ENCODE results near the gene BCL2L11.
"Not testable (repeated sequence)": the region's sequence is repeated elsewhere in the genome, so short reads cannot be mapped to it uniquely, and the experiment has no call there.

Gene BCL2L11

GRCh38 chr2:111120253-111121027 lies at the start of gene BCL2L11:
Gene BCL2L11 (plus strand): TSS chr2:111120914. CDS start chr2:111123746, 2,832 bp downstream.
- peak within 1 kb of the TSS; percentile 93 for H3K27ac ChIP-seq
- no peak; the same call in 1 of the 2 replicates for TF ChIP-seq CTCF (conservative IDR thresholded peaks at IDR 0.05)

GRCh38 chr2:111071600-111072171 lies 49.0 kb upstream of the BCL2L11 start:
- H3K27ac ChIP-seq, result peak overlapping the region; percentile 33; the same call in 1 of the 2 replicates
- TF ChIP-seq CTCF (conservative IDR thresholded peaks at IDR 0.05), result no peak

GRCh38 chr2:111072220-111072871 lies 48.4 kb upstream of the BCL2L11 start:
- no peak overlapping the region for H3K27ac ChIP-seq
- TF ChIP-seq CTCF (conservative IDR thresholded peaks at IDR 0.05), result no peak

- H3K27ac ChIP-seq, result not testable (repeated sequence)
Observed at GRCh38 chr2:111082659-111083058, 38.1 kb upstream of the BCL2L11 start.

- no peak overlapping the region for H3K27ac ChIP-seq
- TF ChIP-seq CTCF (conservative IDR thresholded peaks at IDR 0.05), result no peak
Observed at GRCh38 chr2:111091811-111092211, 28.9 kb upstream of the BCL2L11 start.

GRCh38 chr2:111094691-111095090 lies 26.0 kb upstream of the BCL2L11 start:
- TF ChIP-seq CTCF (conservative IDR thresholded peaks at IDR 0.05), result no peak

GRCh38 chr2:111095434-111095833 lies 25.3 kb upstream of the BCL2L11 start:
- no peak overlapping the region for H3K27ac ChIP-seq
- no peak for TF ChIP-seq CTCF (conservative IDR thresholded peaks at IDR 0.05)

More at GRCh38 chr2:111094691-111095090, 26.0 kb upstream of the BCL2L11 start:
- no peak overlapping the region for H3K27ac ChIP-seq
